GM12878 (cell line): ENCODE results near the gene ZNF44.

ENCODE experiments used
- CTCF ChIP-seq, 3 experiments: IDR thresholded peaks in 2 of 3; conservative IDR thresholded peaks in 1 of 3; 2 replicates each; pipeline ENCODE4 v1.5.1; 2011; ENCODE audit warnings: low read depth in 3 of 3, low read length in 3 of 3, mild to moderate bottlenecking in 3 of 3, control low read depth in 2 of 3, moderate library complexity in 2 of 3, inconsistent platforms in 1 of 3, mixed read lengths in 1 of 3; ENCODE audit not compliant: control insufficient read depth in 2 of 3, insufficient read depth in 1 of 3; ENCODE audit errors: extremely low read depth in 1 of 3
- MAX ChIP-seq: IDR thresholded peaks from 2 replicates; pipeline ENCODE4 v1.6.1; 2012; ENCODE audit warnings: low read depth, low read length, improper control_type of control experiment
- MLLT1 ChIP-seq: fragments of 450-650 bp; IDR thresholded peaks from 2 replicates; pipeline ENCODE4 v1.6.1; 2016; ENCODE audit warnings: mild to moderate bottlenecking
- POLR2A ChIP-seq: IDR thresholded peaks from 2 replicates; pipeline ENCODE4 v1.6.1; 2011; ENCODE audit warnings: low read depth, mild to moderate bottlenecking, low read length
- POLR2AphosphoS5 ChIP-seq: IDR thresholded peaks from 2 replicates; pipeline ENCODE4 v1.6.1; 2011; ENCODE audit warnings: mild to moderate bottlenecking, low read length, inconsistent platforms
- SIN3A ChIP-seq: IDR thresholded peaks from 2 replicates; pipeline ENCODE4 v1.6.1; 2012; ENCODE audit warnings: low read depth, low read length, improper control_type of control experiment
- SIX5 ChIP-seq: IDR thresholded peaks from 2 replicates; pipeline ENCODE4 v1.6.1; 2011; ENCODE audit warnings: mild to moderate bottlenecking, low read depth, low read length, moderate library complexity; ENCODE audit not compliant: severe bottlenecking
- SP1 ChIP-seq: IDR thresholded peaks from one replicate; pipeline ENCODE4 v1.6.1; 2011; ENCODE audit warnings: low read depth, low read length
- SUZ12 ChIP-seq: fragments of 200-600 bp; sonication (generic); IDR thresholded peaks from one replicate; pipeline ENCODE4 v1.6.1; 2018; ENCODE audit warnings: antibody characterized with exemption, mild to moderate bottlenecking; ENCODE audit not compliant: unreplicated experiment
- ZBTB33 ChIP-seq: fragments of 450-650 bp; IDR thresholded peaks from 2 replicates; pipeline ENCODE4 v1.6.1; 2017; ENCODE audit warnings: mild to moderate bottlenecking
- ZNF274 ChIP-seq: IDR thresholded peaks from one replicate; pipeline ENCODE4 v1.8.0; 2011; ENCODE audit not compliant: insufficient read length, insufficient read depth

GRCh38 chr19:12289790-12290065, 5.0 kb downstream of the ZNF44 start:
- TF ChIP-seq ZNF274 = no peak
- no peak for TF ChIP-seq SIX5
- no peak for TF ChIP-seq MAX
- TF ChIP-seq CTCF (IDR thresholded peaks at IDR 0.05 in 2 of 3, conservative IDR thresholded peaks at IDR 0.05 in 1 of 3; ENCODE audit: control insufficient read depth in 2 of 3, extremely low read depth in 1 of 3, insufficient read depth in 1 of 3, low read depth in 3 of 3, low read length in 3 of 3) = no peak
- no peak for TF ChIP-seq SIN3A
- no peak for TF ChIP-seq POLR2AphosphoS5
- TF ChIP-seq POLR2A = no peak
- TF ChIP-seq SUZ12 = no peak
- TF ChIP-seq ZBTB33 = no peak
- no peak for TF ChIP-seq SP1
- TF ChIP-seq MLLT1 = no peak
